Activated CD4-positive, alpha-beta T cell treated with anti-CD3 and anti-CD28 coated beads, Interleukin-2, amount 10 ng/mL, durations not matched to agents 24 days and 14 days (primary cell): Measurements from ENCODE around the gene CD24. TPM values are rescaled to one million over a fixed set of nuclear protein-coding genes. Genes with fewer than 3 reads are reported as not detected.
A peak's percentile ranks its signal among the peaks of the same experiment; 100 is the strongest.
"Not testable (repeated sequence)": the region's sequence is repeated elsewhere in the genome, so short reads cannot be mapped to it uniquely, and the experiment has no call there.

ENCODE experiments used
- DNase-seq: peaks from one replicate; pipeline ENCODE4 v3.0.0; 2022
- H3K27ac Mint-ChIP-seq: one replicate; pipeline ENCODE4 v1.8.0; 2022; ENCODE audit warnings: mild to moderate bottlenecking, mixed read lengths
- H3K27me3 Mint-ChIP-seq: one replicate; pipeline ENCODE4 v1.8.0; 2022; ENCODE audit warnings: mixed read lengths
- H3K36me3 Mint-ChIP-seq: one replicate; pipeline ENCODE4 v1.8.0; 2022; ENCODE audit warnings: low read depth, mild to moderate bottlenecking, mixed read lengths
- H3K4me1 Mint-ChIP-seq: one replicate; pipeline ENCODE4 v1.8.0; 2021; ENCODE audit warnings: mixed read lengths
- H3K4me3 Mint-ChIP-seq: one replicate; pipeline ENCODE4 v1.8.0; 2022; ENCODE audit warnings: mild to moderate bottlenecking, moderate library complexity, mixed read lengths
- H3K9me3 Mint-ChIP-seq: one replicate; pipeline ENCODE4 v1.8.0; 2021; ENCODE audit warnings: mixed read lengths
- intact Hi-C: fragments of 100-400 bp; cut with micrococcal nuclease; formaldehyde crosslinking; loops from one replicate; pipeline ENCODE4 v1.15.1; 2023
- total RNA-seq: library from RNA; stranded (reverse); gene quantifications from 2 replicates; pipeline ENCODE4 v1.2.3, GENCODE V29; 2022

Gene CD24
- 0.49 and 0.64 TPM in 2 replicates for total RNA-seq

DNA sequence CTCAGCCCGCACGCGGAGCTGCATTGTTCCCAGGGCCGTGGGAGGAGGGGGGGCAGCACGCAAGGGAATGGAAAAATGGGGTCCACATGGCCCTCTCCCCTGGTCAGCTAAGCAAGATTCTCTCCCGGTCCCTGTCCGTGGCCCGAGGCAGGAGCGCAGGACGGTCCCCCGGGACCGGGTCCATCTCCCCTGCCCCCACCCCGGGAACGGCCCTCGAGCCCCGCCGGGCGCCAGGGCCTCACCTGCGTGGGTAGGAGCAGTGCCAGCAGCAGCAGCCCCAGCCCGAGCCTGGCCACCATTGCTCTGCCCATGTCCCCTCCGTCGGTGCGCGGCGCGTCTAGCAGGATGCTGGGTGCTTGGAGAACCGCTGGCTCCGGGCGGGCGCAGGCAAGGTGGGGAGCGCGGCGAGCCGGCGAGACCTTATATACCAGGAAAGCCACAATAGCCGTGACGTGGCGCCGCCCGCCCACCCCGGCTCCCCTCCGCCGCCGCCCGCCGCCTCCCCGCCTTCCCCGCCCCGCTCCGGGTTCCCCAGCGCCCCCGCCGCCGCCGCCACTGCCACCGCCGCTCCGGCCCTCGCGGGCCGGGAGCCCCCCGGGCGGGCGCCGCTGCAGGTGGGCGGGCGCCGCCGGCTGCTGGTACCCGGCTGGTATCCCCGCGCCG lies at the start of gene CD24:
TSS of gene CD24 (minus strand) at position 394 of the 663 bp plus-strand sequence. CDS start at position 311, 83 bp downstream.
- Mint-ChIP-seq H3K4me3 (peak within 1 kb of the TSS; percentile 62), H3K36me3 (no peaks in the 10 kb centered on the region), H3K27ac (no peak within 1 kb of the TSS), H3K4me1 (peaks cover 7% of the 10 kb centered on the region), H3K27me3 (peaks cover 55% of the 10 kb centered on the region), H3K9me3 (no peaks in the 10 kb centered on the region)
- DNase-seq = peak; percentile 61
- intact Hi-C loops = no loop called here

DNA sequence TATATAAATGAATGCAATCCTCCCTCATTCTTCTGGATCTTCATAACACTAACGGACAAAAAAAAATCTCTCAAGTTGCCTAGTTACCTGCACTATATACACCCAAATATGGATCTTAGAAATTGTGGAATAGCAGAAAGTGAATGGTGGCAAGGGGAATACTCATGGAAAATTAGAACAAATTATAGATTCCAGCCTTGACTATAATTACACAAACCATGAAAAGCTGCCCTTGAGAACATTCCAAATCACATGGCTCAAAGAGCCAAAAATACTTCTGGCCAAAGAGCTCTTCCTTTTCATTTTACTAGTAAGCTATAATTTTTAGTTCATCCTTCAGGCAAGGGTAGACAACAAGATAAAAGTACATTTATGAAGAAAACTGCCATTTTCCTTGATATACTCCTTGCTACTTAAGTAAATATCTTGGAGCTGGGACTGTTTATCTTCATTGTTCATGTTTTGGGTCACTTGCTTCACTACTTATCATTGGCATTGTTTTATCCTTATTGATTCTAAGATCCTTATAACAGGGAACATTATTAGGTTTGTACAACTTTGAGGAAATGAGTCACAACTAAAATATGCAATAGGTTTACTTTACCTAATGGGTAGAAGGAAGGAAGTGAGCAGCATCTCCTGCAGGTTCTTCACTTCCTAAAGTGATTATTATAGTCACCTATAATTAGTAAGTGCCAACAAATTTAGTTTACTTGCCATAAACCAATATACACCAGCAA lies 47.1 kb upstream of the CD24 start:
- Mint-ChIP-seq H3K36me3 (no peaks in the 10 kb centered on the region), H3K4me1 (peaks cover 3% of the 10 kb centered on the region), H3K27me3 (peaks cover 5% of the 10 kb centered on the region), H3K4me3 (no peak overlapping the region), H3K9me3 (no peaks in the 10 kb centered on the region), H3K27ac (no peak overlapping the region)
- intact Hi-C loops = no loop called here
- DNase-seq = no peak

DNA sequence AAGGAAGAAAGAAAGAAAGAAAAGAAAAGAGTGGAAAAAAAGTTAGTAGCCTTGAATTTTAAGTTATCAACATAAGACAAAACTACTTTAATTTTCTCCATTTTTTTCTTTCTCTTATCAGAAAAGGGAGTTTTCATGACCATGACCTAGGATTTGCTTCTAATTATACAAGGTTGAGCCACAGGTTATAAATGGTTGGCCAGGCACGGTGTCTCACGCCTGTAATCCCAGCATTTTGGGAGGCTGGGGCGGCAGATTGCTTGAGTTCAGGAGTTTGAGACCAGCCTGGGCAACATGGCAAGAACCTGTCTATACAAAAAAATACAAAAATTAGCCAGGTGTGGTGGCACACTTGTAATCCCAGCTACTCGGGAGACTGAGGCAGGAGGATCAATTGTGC lies 45.7 kb upstream of the CD24 start:
- Mint-ChIP-seq H3K27me3 (peaks cover 6% of the 10 kb centered on the region), H3K4me1 (peaks cover 3% of the 10 kb centered on the region), H3K9me3 (no peaks in the 10 kb centered on the region), H3K4me3 (no peak overlapping the region), H3K36me3 (no peaks in the 10 kb centered on the region), H3K27ac (no peak overlapping the region)
- no peak for DNase-seq
- intact Hi-C loops = no loop called here

DNA sequence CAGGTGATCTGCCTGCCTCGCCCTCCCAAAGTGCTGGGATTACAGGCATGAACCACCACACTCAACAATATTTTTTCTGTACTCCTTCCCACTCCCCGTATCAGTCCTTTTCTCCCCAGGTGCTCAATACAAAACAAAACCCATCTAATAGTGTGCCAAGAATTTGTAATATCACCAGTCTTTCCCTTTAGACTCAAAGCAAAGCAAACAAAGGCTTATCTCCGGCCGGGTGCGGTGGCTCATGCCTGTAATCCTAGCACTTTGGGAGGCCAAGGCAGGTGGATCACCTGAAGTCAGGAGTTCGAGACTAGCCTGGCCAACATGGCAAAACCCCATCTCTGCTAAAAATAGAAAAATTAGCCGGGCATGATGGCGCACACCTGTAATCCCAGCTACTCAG lies 45.1 kb upstream of the CD24 start:
- H3K27ac Mint-ChIP-seq, H3K36me3 Mint-ChIP-seq, intact Hi-C loops, H3K9me3 Mint-ChIP-seq, H3K4me1 Mint-ChIP-seq, DNase-seq, H3K27me3 Mint-ChIP-seq, H3K4me3 Mint-ChIP-seq: not testable (repeated sequence)

GRCh38 chr6:107019047-107019446 lies 44.5 kb upstream of the CD24 start:
- DNase-seq = no peak
- intact Hi-C loops = no loop called here
- Mint-ChIP-seq H3K4me1 (peaks cover 3% of the 10 kb centered on the region), H3K27me3 (peaks cover 6% of the 10 kb centered on the region), H3K27ac (no peak overlapping the region), H3K4me3 (no peak overlapping the region), H3K36me3 (no peaks in the 10 kb centered on the region), H3K9me3 (no peaks in the 10 kb centered on the region)

GRCh38 chr6:107009499-107009898 lies 35.0 kb upstream of the CD24 start:
- intact Hi-C loops = no loop called here
- Mint-ChIP-seq H3K9me3 (no peaks in the 10 kb centered on the region), H3K27me3 (peaks cover 2% of the 10 kb centered on the region), H3K36me3 (no peaks in the 10 kb centered on the region), H3K27ac (no peak overlapping the region), H3K4me3 (no peak overlapping the region), H3K4me1 (no peaks in the 10 kb centered on the region)
- no peak for DNase-seq

- peaks cover 3% of the 10 kb centered on the region for H3K4me1 Mint-ChIP-seq
- H3K4me3 Mint-ChIP-seq = no peak overlapping the region
- H3K9me3 Mint-ChIP-seq = no peaks in the 10 kb centered on the region
- H3K27me3 Mint-ChIP-seq = peaks cover 2% of the 10 kb centered on the region
- H3K36me3 Mint-ChIP-seq = no peaks in the 10 kb centered on the region
- intact Hi-C loops = no loop called here
- no peak overlapping the region for H3K27ac Mint-ChIP-seq
- DNase-seq = peak; percentile 86
Observed at GRCh38 chr6:106997392-106998158, 23.0 kb upstream of the CD24 start.

GRCh38 chr6:106995640-106996039 lies 21.1 kb upstream of the CD24 start:
- no peaks in the 10 kb centered on the region for H3K9me3 Mint-ChIP-seq
- no peak for DNase-seq
- intact Hi-C loops = no loop called here
- H3K36me3 Mint-ChIP-seq = no peaks in the 10 kb centered on the region
- H3K4me3 Mint-ChIP-seq = no peak overlapping the region
- peaks cover 3% of the 10 kb centered on the region for H3K4me1 Mint-ChIP-seq
- peaks cover 2% of the 10 kb centered on the region for H3K27me3 Mint-ChIP-seq
- no peak overlapping the region for H3K27ac Mint-ChIP-seq

GRCh38 chr6:106989737-106990136 lies 15.2 kb upstream of the CD24 start:
- intact Hi-C loops, H3K4me3 Mint-ChIP-seq, H3K4me1 Mint-ChIP-seq, DNase-seq, H3K27me3 Mint-ChIP-seq, H3K36me3 Mint-ChIP-seq, H3K27ac Mint-ChIP-seq, H3K9me3 Mint-ChIP-seq: not testable (repeated sequence)

GRCh38 chr6:106988664-106989063 lies 14.1 kb upstream of the CD24 start:
- no peak for DNase-seq
- Mint-ChIP-seq H3K4me3 (no peak overlapping the region), H3K9me3 (no peaks in the 10 kb centered on the region), H3K4me1 (no peaks in the 10 kb centered on the region), H3K36me3 (no peaks in the 10 kb centered on the region), H3K27ac (no peak overlapping the region), H3K27me3 (peaks cover 7% of the 10 kb centered on the region)
- intact Hi-C loops = no loop called here

DNA sequence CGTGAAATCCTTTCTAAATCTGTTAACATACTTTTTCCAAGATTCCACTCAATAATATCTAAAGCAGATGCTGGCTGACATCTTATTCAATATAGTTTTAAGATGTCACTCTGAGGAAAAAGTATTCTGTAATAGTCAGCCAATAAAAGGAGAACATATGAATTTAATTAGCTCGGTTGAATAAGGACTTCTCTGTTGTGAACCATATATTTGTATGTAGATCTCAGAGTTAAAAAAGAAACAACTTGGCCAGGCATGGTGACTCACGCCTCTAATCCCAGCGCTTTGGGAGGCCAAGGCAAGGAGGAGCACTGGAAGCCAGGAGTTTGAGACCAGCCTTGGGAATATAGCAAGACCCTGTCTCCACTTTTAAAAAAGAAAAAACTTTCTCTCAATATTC lies 7.4 kb upstream of the CD24 start:
- no peak overlapping the region for H3K27ac Mint-ChIP-seq
- H3K4me1 Mint-ChIP-seq = peaks cover 3% of the 10 kb centered on the region
- peaks cover 26% of the 10 kb centered on the region for H3K27me3 Mint-ChIP-seq
- no peaks in the 10 kb centered on the region for H3K36me3 Mint-ChIP-seq
- no peaks in the 10 kb centered on the region for H3K9me3 Mint-ChIP-seq
- no peak overlapping the region for H3K4me3 Mint-ChIP-seq
- intact Hi-C loops = no loop called here
- DNase-seq = no peak

DNA sequence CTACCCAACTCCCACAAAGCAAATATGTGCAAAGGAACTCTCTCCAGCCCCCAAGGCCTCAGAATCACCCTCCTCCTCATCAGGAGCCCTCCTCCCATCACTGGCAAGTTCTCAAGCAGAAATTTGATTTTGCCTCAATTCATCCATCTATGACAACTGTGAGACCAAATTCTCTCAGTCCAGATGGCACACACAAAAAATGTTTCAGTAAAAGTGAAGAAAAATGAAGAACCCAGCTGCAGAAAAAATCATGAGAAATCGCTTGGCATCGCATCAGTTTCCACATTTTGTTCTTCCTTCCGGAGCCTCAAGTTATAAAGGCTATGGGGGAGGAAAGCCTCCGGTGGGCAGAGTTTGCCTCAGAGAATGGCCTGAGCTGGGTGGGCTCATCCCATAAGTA lies 6.4 kb upstream of the CD24 start:
- H3K4me1 Mint-ChIP-seq = peaks cover 3% of the 10 kb centered on the region
- no peak for DNase-seq
- H3K9me3 Mint-ChIP-seq = no peaks in the 10 kb centered on the region
- peaks cover 34% of the 10 kb centered on the region for H3K27me3 Mint-ChIP-seq
- H3K27ac Mint-ChIP-seq = no peak overlapping the region
- intact Hi-C loops = no loop called here
- no peaks in the 10 kb centered on the region for H3K36me3 Mint-ChIP-seq
- H3K4me3 Mint-ChIP-seq = no peak overlapping the region

- Mint-ChIP-seq H3K4me3 (no peak overlapping the region), H3K36me3 (no peaks in the 10 kb centered on the region), H3K9me3 (no peaks in the 10 kb centered on the region), H3K4me1 (peaks cover 3% of the 10 kb centered on the region), H3K27me3 (peaks cover 36% of the 10 kb centered on the region), H3K27ac (no peak overlapping the region)
- intact Hi-C loops = loop anchor here (1.0 to 5.0 kb wide), 5 partner anchors 371 to 640 kb away; no protein-coding TSS in a partner anchor
- peak; percentile 93 for DNase-seq
Observed at GRCh38 chr6:106979435-106979884, 4.9 kb upstream of the CD24 start.

DNA sequence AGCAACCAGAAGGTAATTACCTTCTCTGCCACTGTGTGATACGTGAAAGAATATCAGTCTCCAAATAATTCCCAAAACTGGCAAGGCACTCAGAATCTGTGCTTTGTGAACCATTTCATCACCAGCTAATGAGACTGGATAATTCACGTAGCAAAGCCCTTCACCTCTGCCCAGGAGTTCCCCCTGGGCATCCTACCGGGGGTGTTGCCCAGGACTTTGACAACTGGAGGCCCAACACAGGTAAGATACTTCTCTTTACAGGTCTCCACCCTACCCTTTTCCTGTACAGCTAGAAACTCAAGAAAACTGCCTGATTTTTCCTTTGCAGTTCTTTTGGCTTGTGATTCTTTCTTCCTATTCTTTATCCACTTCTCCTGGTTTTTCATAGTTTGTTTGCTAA lies 2.7 kb upstream of the CD24 start:
- no peak overlapping the region for H3K27ac Mint-ChIP-seq
- intact Hi-C loops = loop anchor here (5.0 kb wide), 2 partner anchors 410 to 465 kb away; no protein-coding TSS in a partner anchor
- H3K4me3 Mint-ChIP-seq = no peak overlapping the region
- H3K4me1 Mint-ChIP-seq = peaks cover 7% of the 10 kb centered on the region
- H3K9me3 Mint-ChIP-seq = no peaks in the 10 kb centered on the region
- no peaks in the 10 kb centered on the region for H3K36me3 Mint-ChIP-seq
- H3K27me3 Mint-ChIP-seq = peaks cover 46% of the 10 kb centered on the region
- DNase-seq = no peak
